ENCODE results near the gene GFOD1.
"Not testable (repeated sequence)": the region's sequence is repeated elsewhere in the genome, so short reads cannot be mapped to it uniquely, and the experiment has no call there.

GFOD1 gene

GRCh38 chr6:13437218-13437996 is 50.0 kb downstream of the GFOD1 start:
- no peak for DNase-seq

GRCh38 chr6:13436399-13437217 is 50.8 kb downstream of the GFOD1 start:
- no peak for DNase-seq

GRCh38 chr6:13435477-13436246 is 51.7 kb downstream of the GFOD1 start:
- no peak for DNase-seq

GRCh38 chr6:13434777-13435176 is 52.6 kb downstream of the GFOD1 start:
- DNase-seq: no peak

- DNase-seq: not testable (repeated sequence)
These were observed 53.1 kb downstream of the GFOD1 start for GRCh38 chr6:13434135-13434775.

GRCh38 chr6:13433709-13434121 is 53.7 kb downstream of the GFOD1 start:
- DNase-seq: no peak

- no peak for DNase-seq
These were observed 54.7 kb downstream of the GFOD1 start for GRCh38 chr6:13432526-13433184.

GRCh38 chr6:13431861-13432465 is 55.4 kb downstream of the GFOD1 start:
- no peak for DNase-seq

- no peak for DNase-seq
These were observed 56.2 kb downstream of the GFOD1 start for GRCh38 chr6:13431059-13431656.

- DNase-seq: no peak
These were observed 58.0 kb downstream of the GFOD1 start for GRCh38 chr6:13429406-13429753.

GRCh38 chr6:13428583-13429405 is 58.6 kb downstream of the GFOD1 start:
- no peak for DNase-seq

- DNase-seq: peak; percentile 81
These were observed 59.4 kb downstream of the GFOD1 start for GRCh38 chr6:13427801-13428582.

- DNase-seq: no peak
These were observed 60.1 kb downstream of the GFOD1 start for GRCh38 chr6:13427316-13427715.

- no peak for DNase-seq
These were observed 61.2 kb downstream of the GFOD1 start for GRCh38 chr6:13425943-13426931.

GRCh38 chr6:13425270-13425873 is 62.0 kb downstream of the GFOD1 start:
- DNase-seq: no peak

GRCh38 chr6:13423252-13423651 is 64.1 kb downstream of the GFOD1 start:
- no peak for DNase-seq

GRCh38 chr6:13422681-13423221 is 64.6 kb downstream of the GFOD1 start:
- no peak for DNase-seq

All from CD4-positive, alpha-beta T cell treated with Interleukin-15 for 1 hour (primary cell).